Erythroblast (primary cell): ENCODE data around the gene FOXS1.
A peak's percentile ranks its signal among the peaks of the same experiment; 100 is the strongest.
"Not testable (repeated sequence)": the region's sequence is repeated elsewhere in the genome, so short reads cannot be mapped to it uniquely, and the experiment has no call there.

ENCODE experiments used
- DNase-seq, 2 experiments: peaks; one replicate each; lab custom pipeline; 2025; lab: John Stamatoyannopoulos, UW
- GATA1 ChIP-seq: IDR thresholded peaks from 2 replicates; pipeline ENCODE4 v1.6.1; 2011; ENCODE audit warnings: low read depth, mild to moderate bottlenecking, control low read depth, low read length, moderate library complexity
- POLR2A ChIP-seq: IDR thresholded peaks from 2 replicates; pipeline ENCODE4 v1.6.1; 2011; ENCODE audit warnings: mild to moderate bottlenecking, low read length

FOXS1 gene

DNA sequence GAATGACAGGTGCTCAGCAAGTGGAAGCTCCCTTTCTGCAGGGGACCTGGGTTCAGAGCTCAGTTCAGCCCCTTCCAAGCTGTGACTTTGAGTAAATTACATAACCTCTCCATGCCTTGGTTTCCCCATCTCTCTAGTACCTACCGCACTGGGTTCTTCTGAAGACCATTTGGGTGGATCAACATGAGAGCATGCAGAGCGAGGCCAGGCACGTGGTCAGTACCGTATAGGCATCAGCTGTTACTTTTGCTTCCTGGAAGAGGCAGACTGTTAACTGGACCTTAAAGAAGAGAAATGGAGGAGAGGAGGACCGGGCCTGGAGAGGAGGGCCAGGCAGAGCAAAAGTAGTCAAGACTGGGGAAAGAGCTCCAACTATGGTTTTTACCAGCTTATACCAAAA is 27.9 kb downstream of the FOXS1 start:
- no peak for DNase-seq
- TF ChIP-seq POLR2A (no peak), GATA1 (no peak)

- no peak for TF ChIP-seq GATA1
- no peak for TF ChIP-seq POLR2A
- DNase-seq: no peak
Measured at GRCh38 chr20:31816221-31816620, 29.2 kb downstream of the FOXS1 start.

- no peak for TF ChIP-seq GATA1
- TF ChIP-seq POLR2A: no peak
- no peak for DNase-seq
Measured at GRCh38 chr20:31815408-31816188, 29.8 kb downstream of the FOXS1 start.

DNA sequence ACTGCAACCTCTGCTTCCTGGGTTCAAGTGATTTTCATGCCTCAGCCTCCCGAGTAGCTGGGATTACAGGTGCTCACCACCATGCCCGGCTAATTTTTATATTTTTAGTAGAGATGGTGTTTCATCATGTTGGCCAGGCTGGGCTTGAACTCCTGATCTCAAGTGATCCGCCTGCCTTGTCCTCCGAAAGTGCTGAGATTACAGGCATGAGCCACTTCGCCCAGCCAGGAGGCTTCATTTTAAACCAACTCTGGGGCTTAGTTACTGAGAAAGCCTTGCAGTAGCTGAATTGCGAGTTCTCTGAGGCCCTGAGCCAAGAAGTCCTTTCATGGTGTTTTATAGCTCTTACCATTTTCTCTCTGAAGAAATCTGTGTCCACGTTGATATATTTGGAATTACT is 31.3 kb downstream of the FOXS1 start:
- DNase-seq: not testable (repeated sequence)

DNA sequence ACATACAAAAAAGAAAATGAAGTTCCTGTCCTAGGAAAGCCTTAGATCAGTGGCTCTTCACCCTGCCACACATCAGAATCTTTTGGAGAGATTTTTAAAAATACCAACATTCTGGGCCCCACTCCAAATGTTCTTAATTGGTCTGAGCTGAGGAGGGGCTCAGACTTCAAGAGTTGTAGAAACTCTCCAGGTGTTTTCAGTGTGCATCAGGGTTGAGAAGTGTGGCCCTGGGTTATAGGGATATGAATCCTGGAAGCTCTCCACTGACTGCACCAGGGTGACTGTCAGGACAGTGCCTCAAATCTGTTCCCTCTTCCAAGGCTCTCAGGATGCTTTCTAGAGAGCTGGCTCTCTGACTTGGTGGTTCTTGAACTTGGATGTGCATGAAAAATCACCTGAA is 31.8 kb downstream of the FOXS1 start:
- no peak for TF ChIP-seq POLR2A
- TF ChIP-seq GATA1: no peak
- no peak for DNase-seq

GRCh38 chr20:31811796-31812728 is 33.3 kb downstream of the FOXS1 start:
- TF ChIP-seq GATA1: no peak
- TF ChIP-seq POLR2A: no peak
- DNase-seq: no peak

DNA sequence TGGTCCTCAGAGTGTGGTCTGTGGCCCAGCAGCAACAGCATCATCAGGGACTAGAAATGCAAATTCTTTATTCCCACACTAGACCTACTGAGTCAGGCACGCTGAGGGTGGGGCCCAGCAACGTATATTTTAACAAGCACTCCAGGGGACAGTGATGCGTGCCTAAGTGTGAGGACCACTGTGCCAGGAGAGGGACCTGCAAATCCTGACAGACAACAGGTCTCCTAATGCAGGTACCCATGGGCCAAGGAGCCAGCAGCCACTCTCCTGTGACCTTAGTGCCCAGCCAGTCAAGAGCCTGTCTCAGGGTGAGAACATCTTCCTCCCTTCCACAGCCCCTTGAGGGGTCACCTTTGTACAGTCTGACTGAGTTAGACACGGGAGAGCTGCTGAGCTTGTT is 34.2 kb downstream of the FOXS1 start:
- TF ChIP-seq GATA1: no peak
- no peak for TF ChIP-seq POLR2A
- DNase-seq: no peak

DNA sequence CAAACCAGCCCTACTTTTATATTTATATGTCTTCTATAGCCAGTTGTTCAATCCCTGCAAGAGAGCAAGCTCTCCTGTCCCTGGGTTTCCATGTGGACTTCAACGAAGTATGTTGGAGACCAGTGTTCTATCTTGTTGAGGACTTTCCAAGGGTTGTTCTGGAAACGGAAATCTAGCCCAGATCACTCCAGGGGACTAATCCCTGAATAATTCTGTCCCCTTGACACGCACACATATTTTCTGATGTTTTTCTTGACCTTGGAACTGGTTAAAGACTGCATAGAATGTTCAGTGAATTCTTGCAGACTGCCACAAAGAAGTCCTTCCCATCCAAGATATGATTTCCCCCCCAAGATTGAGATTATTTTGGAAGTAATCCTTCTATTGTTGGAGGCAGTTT is 35.7 kb downstream of the FOXS1 start:
- no peak for DNase-seq
- TF ChIP-seq GATA1: no peak
- no peak for TF ChIP-seq POLR2A

GRCh38 chr20:31808481-31808880 is 36.9 kb downstream of the FOXS1 start:
- DNase-seq: peak in 1 of 2 experiments; percentile 20
- TF ChIP-seq POLR2A (no peak), GATA1 (no peak)

DNA sequence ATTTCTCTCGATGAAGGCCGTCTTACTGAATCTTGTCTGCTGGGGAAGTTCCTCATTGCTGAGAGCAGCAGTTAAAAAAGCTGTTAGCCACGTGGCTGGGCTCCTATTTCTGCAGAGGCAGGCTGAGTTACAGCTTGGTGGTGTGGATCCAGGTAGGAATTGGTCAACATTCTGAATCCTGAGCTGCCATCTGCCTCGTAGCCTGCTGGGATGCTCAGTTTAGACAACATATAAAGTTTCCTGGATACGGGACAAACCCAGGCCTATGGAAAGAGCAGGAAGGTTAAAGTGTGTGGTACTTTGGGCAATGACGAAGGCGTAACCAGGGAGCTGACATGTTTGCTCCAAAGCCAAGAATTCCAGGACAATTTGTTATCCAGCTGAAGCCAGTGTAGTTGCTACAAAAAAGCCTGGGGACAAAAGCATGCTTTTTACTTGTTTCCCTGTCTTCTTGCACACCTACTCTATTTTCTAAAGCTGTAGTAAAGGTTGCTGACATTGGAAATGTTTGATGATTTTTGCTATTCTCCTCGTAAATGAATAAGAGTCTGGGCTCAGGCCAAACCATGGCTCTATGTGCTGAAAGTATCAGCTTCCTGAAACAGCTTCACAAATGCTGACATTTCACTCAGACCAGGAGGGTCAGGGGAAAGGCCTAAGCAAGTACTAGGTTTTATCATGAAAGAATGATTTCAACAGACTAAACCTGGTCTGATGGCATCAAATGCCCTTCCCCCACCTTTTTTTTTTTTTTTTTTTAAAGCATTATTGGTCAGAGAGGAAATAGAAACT is 38.6 kb downstream of the FOXS1 start:
- DNase-seq: no peak
- TF ChIP-seq GATA1: no peak
- TF ChIP-seq POLR2A: no peak

GRCh38 chr20:31803552-31804291 is 41.7 kb downstream of the FOXS1 start:
- TF ChIP-seq GATA1 (no peak), POLR2A (no peak)

GRCh38 chr20:31801508-31801907 is 43.9 kb downstream of the FOXS1 start:
- TF ChIP-seq POLR2A (no peak), GATA1 (no peak)

More at GRCh38 chr20:31803552-31804291, 41.7 kb downstream of the FOXS1 start:
- DNase-seq: peak in 1 of 2 experiments; percentile 23

DNA sequence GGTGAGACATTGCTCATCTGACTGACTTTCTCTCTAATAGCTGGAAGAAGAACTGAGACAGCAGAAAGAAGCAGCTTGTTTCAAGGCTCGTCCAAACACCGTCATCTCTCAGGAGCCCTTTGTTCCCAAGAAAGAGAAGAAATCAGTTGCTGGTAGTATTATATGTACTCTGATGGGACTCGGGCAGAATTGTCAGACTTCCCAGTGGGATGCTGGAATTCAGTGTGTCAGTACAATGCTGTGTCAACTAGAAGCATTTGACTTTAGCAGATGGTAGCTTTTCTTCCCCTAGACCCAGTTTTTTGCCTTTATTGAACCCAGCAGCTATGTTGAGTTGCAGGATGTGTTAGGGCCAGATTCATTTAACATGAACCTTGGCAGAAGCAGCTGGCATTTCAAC is 48.0 kb downstream of the FOXS1 start:
- no peak for DNase-seq
- no peak for TF ChIP-seq GATA1
- TF ChIP-seq POLR2A: no peak

More at GRCh38 chr20:31801508-31801907, 43.9 kb downstream of the FOXS1 start:
- DNase-seq: peak; percentile 40 to 55
